ENCODE data around the gene CAVIN1.

GRCh38 chr17:42441371-42442195, 18.5 kb upstream of the CAVIN1 start:
- TF ChIP-seq CTCF (conservative IDR thresholded peaks at IDR 0.05; ENCODE audit: low read depth in 2 of 2): no peak
- no peak for TF ChIP-seq POLR2AphosphoS5 (IDR thresholded peaks at IDR 0.05; ENCODE audit: low read depth)
- no peak for TF ChIP-seq ETS1 (IDR thresholded peaks at IDR 0.05)
- TF ChIP-seq CREB1 (CRISPR knock-in tag; IDR thresholded peaks at IDR 0.05; ENCODE audit: low read depth): no peak
- no peak for TF ChIP-seq EZH2 (IDR thresholded peaks at IDR 0.05; ENCODE audit: low read depth, unreplicated experiment)
- TF ChIP-seq EZH2phosphoT487 (IDR thresholded peaks at IDR 0.05; ENCODE audit: unreplicated experiment): no peak
- no peak for TF ChIP-seq REST (IDR thresholded peaks at IDR 0.05; ENCODE audit: unreplicated experiment)
- no peak for TF ChIP-seq ZNF114 (CRISPR knock-in tag; IDR thresholded peaks at IDR 0.05)

Data from GM23338 (cell line).